HG03103 (cell line): ENCODE results near the gene PUSL1.

Experiments
- ATAC-seq: cut with Tn5 transposase; IDR thresholded peaks from one replicate; pipeline ENCODE4 v1.9.1; 2021; ENCODE audit warnings: low read depth; ENCODE audit not compliant: unreplicated experiment

The PUSL1 gene

DNA sequence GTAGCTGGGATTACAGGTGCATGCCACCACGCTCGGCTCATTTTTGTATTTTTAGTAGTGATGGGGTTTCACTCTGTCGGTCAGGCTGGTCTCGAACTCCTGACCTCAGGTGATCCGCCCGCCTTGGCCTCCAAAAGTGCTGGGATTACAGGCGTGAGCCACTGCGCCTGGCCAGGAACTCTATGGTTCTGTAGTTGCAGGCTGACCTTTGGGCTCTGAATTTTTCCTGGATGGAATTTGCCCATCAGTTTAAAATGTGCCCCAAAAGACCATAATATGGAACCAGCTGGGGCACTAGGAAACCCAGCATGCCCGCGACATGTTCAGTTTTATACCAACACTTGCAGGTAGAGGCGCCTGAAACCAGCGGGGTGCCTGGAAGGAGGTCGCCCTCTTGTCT lies 29.8 kb upstream of the PUSL1 start:
- no peak for ATAC-seq

DNA sequence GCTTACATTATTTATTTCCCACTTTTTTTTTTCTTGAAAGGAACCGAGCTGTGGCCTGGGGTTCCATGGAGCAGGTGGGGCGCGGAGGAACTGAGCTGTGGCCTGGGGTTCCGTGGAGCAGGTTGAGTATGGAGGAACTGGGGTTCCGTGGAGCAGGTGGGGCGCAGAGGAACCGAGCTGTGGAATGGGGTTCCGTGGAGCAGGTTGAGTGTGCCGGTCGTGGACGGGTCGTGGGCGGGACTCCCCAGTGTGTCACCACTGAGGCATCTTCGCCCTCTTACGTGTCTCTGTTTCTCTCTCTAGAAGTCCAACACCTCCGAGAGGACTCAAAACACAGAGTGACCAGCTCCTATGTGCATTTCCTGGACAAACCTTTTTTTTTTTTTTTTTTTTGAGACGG lies 29.4 kb upstream of the PUSL1 start:
- no peak for ATAC-seq

- ATAC-seq = no peak
These were observed 27.5 kb upstream of the PUSL1 start for GRCh38 chr1:1280782-1281481.

- no peak for ATAC-seq
These were observed 26.7 kb upstream of the PUSL1 start for GRCh38 chr1:1281533-1282321.

DNA sequence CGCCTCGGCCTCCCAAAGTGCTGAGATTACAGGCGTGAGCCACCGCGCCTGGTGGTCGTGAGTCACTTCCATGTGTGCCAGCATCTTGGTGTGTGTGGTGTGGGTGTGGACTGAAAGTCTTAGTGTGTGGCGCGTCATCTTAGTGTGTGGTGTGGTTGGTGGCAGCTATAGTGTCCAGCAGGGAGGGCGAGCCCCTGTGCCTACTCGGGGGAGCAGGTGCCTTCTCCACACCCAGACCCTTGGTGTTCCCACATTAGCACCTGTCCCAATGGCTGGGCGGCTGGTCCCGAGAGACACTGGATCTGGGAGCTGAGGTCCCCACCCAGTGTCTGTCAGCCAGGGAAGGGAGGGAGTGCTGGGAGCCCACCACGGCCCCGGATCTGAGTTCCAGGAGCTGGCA lies 25.4 kb upstream of the PUSL1 start:
- no peak for ATAC-seq

GRCh38 chr1:1283821-1284220 lies 24.6 kb upstream of the PUSL1 start:
- ATAC-seq = no peak

DNA sequence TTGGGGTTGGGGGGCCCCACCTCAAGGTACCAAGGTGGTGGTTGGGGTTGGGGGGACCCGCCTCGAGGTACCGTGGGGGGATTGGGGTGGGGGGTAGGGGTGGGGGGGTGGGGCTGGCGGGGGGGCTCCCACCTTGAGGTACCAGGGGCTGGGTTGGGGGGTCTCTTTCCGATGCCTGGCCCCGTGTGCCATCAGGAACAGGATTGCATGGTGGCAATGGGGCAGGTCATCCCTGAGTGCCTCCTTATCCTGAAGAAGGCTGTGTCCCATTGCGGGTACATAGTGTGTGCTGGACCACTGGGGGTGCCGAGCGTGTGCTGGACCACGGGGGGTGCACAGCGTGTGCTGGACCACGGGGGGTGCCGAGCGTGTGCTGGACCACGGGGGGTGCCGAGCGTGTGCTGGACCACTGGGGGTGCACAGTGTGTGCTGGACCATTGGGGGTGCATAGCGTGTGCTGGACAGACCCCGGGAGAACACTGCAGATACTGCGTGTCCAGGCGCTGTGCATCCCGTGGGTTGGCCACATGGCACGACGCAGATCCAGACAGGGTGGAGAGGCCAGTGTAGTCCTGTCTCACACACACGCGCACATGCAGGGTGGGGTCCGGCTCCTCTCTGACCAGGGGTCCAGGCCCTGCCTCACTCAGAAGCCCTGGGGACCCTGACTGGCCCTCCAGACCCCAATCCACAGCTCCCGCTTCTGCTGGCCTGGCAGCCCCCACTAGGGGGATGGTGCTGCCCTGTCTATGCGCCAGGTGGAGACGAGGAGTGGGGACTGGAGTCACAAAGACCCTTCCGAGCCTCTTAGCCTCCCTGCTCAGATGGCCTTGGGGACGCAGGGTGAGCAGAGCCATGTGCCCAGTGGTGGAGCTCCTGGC lies 23.9 kb upstream of the PUSL1 start:
- ATAC-seq = no peak

- no peak for ATAC-seq
These were observed 23.3 kb upstream of the PUSL1 start for GRCh38 chr1:1285102-1285571.

- no peak for ATAC-seq
These were observed 22.6 kb upstream of the PUSL1 start for GRCh38 chr1:1285611-1286311.

DNA sequence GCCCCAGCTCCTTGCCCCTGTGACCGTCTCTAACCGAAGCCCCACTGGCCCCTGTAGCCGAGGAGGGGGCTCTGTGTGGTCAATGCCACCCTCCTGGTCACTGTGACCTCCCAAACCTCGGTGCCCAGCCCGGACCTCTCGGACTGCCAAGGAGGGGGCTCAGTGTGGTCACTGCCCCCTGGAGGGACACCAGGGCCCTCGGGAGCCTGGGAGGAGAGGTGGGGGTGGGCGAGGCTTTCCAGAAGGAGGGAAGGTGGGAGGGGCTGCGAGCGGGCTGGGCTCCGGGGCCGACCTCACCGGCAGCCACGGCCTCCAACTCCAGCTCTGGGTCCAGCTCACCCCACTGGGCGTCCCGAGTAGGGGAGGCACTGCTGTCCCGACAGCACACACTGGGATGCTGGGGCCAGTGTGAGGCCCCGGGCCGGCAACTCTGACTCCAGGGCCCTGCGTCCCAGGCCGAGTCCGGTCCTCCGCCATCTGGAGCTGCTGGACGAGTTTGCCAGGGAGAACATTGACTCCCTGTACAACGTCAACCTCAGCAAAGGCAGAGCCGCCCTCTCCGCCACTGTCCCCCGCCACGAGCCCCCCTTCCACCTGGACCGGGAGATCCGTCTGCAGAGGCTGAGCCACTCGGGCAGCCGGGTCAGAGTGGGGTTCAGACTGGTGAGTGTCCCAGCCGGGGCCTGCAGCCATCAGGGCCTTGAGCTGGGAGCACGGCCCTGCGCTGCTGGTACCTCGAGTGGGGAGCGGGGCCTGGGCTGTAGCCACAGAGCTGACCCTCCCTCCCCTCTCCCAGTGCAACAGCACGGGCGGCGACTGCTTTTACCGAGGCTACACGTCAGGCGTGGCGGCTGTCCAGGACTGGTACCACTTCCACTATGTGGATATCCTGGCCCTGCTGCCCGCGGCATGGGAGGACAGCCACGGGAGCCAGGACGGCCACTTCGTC lies 21.8 kb upstream of the PUSL1 start:
- ATAC-seq = no peak

DNA sequence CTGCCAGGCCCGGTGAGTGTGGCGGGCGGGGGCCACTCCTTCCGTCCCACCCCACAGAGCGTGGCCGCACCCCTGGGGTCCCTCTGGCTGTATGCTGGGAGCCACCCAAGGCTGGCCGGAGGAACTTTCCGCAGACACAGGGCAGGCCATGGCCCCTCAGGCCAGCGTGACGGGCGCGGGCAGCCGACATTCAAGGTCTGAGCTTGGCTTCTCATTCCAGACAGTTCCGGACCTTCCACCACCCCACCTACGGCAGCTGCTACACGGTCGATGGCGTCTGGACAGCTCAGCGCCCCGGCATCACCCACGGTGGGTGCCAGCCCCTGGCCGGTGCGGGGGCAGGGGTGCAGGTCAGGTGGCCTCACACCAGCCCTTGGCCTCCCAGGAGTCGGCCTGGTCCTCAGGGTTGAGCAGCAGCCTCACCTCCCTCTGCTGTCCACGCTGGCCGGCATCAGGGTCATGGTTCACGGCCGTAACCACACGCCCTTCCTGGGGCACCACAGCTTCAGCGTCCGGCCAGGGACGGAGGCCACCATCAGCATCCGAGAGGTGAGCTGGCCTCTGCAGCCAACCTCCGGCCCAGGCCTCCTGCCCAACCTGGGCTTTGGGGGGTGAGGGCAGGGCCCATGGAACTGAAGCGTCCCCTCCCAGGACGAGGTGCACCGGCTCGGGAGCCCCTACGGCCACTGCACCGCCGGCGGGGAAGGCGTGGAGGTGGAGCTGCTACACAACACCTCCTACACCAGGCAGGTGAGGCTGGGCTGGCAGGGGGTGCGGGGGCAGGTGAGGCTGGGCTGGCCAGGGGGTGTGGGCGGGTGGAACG lies 20.9 kb upstream of the PUSL1 start:
- no peak for ATAC-seq

- no peak for ATAC-seq
These were observed 18.1 kb upstream of the PUSL1 start for GRCh38 chr1:1290238-1290731.

GRCh38 chr1:1291023-1291528 lies 17.3 kb upstream of the PUSL1 start:
- ATAC-seq = no peak

GRCh38 chr1:1291548-1292441 lies 16.6 kb upstream of the PUSL1 start:
- no peak for ATAC-seq

GRCh38 chr1:1292442-1292779 lies 16.0 kb upstream of the PUSL1 start:
- no peak for ATAC-seq

DNA sequence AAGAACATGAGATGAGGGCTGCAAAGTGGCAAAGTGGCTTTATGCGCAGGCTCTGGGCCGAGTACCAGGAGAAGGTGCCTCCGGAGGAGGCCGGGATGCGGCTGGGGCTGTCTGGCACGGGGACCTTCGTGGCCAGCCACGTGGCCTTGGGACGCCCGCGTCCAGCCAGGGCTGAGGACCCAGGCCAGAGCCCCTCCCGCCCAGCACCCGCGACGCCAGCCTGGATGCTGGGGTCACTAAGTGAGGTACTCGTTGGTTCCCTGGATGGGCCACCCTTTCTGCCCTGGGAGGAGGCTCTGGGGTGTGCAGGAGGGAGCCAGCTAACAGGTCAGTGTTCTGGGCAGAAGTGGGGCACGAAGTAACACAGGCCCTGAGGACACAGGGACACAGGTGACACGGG lies 15.5 kb upstream of the PUSL1 start:
- ATAC-seq = no peak
